Hematopoietic multipotent progenitor cell treated with erythropoietin and hydrocortisone succinate and interleukin-3 and kit ligand, for 17 days (in vitro differentiated cells): ENCODE data around the gene KPNA6.
"Not testable (repeated sequence)": the region's sequence is repeated elsewhere in the genome, so short reads cannot be mapped to it uniquely, and the experiment has no call there.

Source experiments
- DNase-seq: peaks from one replicate; pipeline ENCODE4 v3.0.0-alpha.2; 2015; ENCODE audit warnings: low spot score

Gene KPNA6

GRCh38 chr1:32100807-32101708 is 6.8 kb upstream of the KPNA6 start:
- no peak for DNase-seq

GRCh38 chr1:32104127-32104526 is 3.7 kb upstream of the KPNA6 start:
- DNase-seq, result no peak

- no peak for DNase-seq
These were observed 2.5 kb upstream of the KPNA6 start for GRCh38 chr1:32105338-32105737.

GRCh38 chr1:32106663-32107275 is 1.1 kb upstream of the KPNA6 start:
- no peak for DNase-seq

DNA sequence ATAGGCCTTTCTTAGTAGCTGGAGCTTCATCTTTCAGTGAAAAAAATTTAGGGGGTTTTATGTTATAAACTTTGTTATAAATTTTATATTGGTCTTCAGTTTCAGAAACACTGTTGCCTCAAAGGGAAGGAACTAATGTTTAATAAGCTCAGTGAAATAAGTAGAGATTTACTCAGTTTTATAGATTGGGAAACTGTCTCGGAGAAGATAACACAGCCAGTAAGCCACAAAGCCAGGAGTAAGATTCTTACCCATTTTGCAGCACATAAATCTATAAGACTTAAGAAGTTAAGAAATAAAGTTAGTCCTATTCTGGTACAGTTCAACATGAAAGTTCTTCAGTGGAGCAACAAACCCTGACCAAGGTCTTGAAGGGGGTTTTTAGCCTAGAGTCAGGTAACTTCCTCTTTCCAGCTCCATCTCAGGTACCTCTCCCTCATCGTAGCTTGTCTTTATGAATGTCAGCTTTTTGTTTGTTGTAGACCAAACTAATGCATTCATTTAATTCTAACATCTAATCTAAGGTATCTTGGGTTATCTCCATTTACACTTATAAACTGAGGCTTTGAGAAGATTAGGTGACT is 3.3 kb downstream of the KPNA6 start:
- no peak for DNase-seq

DNA sequence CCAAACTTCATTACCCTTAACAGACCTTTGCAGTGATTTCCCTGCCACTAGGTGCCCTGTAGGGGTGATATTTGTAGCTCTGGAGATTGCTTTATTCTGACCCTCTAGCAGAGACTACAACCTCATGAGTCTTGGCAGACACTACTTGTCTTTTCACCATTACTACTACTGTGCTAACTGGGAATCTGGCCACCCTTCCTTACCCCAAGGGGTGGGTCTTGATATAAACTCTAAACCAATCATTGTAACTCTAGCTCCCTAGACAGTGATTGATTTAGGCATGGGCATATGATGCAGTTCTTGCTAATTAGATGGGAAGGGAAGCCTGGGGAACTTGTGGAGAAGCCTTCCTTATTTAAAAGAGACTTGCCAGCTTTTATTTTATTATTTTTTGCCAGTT is 3.9 kb downstream of the KPNA6 start:
- no peak for DNase-seq

DNA sequence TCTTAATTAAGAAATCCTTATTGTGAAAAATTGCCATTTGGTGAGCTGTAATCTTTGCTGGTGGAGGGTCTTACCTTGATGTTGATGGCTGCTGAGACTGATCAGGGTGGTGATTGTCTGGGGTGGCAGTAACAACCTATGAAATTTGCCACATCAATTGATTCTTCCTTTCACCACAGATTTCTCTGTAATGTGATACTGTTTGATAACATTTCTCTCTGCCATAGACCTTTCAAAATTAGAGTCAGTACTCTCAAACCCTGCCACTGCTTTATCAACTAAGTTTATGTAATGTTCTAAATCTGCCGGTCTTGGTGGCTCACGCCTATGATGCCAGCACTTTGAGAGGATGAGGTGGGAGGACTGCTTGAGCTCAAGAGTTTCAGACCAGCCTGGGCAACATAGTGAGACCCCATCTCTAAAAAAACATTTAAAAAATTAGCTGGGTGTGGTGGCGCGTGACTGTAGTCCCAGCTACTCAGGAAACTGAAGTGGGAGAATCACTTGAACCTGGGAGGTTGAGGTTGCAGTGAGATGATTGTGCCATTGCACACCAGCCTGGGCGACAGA is 5.0 kb downstream of the KPNA6 start:
- no peak for DNase-seq

- DNase-seq, result not testable (repeated sequence)
These were observed 5.6 kb downstream of the KPNA6 start for GRCh38 chr1:32113436-32113835.

DNA sequence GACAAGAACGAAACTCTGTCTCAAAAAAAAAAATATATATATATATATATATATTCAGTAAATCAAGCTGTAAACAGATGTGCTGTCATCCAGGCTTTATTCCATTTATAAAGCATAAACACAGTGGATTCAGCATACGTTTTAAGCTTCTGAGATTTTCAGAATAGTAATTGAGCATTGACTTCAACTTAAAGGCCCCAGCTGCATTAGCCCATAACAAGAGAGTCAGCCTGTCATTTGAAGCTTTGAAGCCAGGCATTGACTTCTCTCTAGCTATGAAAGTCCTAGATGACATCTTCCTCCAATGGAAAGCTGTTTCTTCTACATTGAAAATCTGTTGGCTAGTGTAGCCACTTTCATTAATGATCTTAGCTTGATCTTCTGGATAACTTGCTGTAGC is 6.6 kb downstream of the KPNA6 start:
- DNase-seq, result no peak

DNA sequence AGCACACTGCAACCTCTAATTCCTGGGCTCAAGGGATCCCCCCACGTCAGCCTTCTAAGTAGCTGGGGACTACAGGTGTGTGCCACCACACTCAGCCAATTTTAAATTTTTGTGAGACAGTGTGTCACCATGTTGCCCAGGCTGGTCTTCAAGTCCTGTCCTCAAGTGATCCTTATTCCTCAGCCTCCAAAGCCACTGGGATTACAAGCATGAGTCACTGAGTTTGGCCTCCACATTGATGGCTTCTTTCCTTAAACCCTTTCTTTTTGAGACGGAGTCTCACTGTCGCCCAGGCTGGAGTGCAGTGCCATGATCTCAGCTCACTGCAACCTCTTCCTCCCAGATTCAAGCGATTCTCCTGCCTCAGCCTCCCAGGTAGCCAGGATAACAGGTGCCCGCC is 7.6 kb downstream of the KPNA6 start:
- DNase-seq, result no peak

GRCh38 chr1:32116531-32116930 is 8.7 kb downstream of the KPNA6 start:
- DNase-seq, result no peak

GRCh38 chr1:32122151-32122550 is 14.3 kb downstream of the KPNA6 start:
- no peak for DNase-seq

DNA sequence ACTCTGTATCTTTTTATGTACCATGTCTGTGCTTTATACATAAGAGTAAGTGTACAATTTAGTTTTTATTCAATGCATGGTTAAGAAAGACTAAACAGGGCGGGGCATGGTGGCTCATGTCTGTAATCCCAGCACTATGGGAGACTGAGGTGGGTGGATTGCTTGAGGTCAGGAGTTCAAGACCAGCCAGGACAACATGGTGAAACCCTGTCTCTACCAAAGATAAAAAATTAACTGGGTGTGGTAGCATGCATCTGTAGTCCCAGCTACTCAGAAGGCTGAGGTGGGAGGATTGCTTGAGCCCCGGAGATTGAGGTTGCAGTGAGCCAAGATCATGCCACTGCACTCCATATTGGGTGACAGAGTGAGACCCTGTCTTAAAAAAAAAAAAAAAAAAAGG is 15.5 kb downstream of the KPNA6 start:
- not testable (repeated sequence) for DNase-seq

DNA sequence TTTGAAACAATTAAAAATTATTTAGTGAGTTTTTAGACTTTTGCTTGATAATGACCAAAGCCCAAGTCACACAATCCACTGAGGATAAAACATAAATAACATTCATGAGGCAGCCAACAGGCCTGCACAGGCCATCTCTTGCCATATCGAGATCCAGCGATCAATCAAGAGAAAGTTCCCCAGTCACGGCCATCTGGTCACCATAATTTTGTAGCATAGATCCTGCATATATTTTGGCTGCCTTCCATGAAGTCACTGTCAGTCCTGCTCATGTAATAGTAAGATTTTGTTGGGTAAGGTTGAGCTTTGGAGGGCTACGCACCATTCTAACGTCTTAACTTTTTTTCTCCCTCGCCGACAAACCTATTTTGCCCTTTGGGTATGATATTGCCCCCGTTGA is 17.5 kb downstream of the KPNA6 start:
- DNase-seq, result no peak

- DNase-seq, result no peak
These were observed 18.9 kb downstream of the KPNA6 start for GRCh38 chr1:32126770-32127169.

GRCh38 chr1:32127409-32128198 is 19.7 kb downstream of the KPNA6 start:
- DNase-seq, result no peak

DNA sequence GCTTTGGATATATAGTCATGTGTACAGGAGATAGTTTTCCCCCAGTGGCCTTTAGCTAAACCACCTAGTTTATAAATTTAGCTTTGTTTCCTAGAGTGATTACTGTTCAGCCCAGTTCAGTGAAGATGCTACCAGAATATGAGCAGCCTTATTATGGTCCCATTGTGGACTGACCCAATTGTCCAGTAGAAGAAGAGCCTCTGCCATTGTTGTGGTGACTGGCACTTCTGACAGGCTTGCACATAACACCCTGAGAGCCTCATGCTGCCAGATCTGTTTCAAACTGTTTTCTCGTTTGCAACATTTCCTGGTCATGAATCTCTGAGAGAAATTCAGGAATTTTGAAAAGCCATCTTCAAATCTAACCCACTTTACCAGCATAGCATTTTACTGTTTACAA is 20.6 kb downstream of the KPNA6 start:
- no peak for DNase-seq

- DNase-seq, result no peak
These were observed 21.1 kb downstream of the KPNA6 start for GRCh38 chr1:32128964-32129363.

DNA sequence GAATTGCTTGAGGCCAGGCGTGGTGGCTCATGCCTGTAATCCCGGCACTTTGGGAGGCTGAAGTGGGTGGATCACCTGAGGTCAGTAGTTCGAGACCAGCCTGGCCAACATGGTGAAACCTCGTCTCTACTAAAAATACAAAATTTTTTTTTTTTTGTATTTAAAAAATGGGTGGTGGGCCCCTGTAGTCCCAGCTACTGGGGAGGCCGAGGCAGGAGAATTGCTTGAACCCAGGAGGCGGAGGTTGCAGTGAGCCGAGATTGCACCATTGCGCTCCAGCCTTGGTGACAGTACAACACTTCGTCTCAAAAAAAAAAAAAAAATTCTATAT is 26.1 kb downstream of the KPNA6 start:
- DNase-seq, result not testable (repeated sequence)

GRCh38 chr1:32137111-32137510 is 29.3 kb downstream of the KPNA6 start:
- no peak for DNase-seq

GRCh38 chr1:32138965-32139364 is 31.1 kb downstream of the KPNA6 start:
- no peak for DNase-seq
